Natural killer cell (primary cell): ENCODE data around the gene TNNI3K. TPM values are rescaled to one million over a fixed set of nuclear protein-coding genes. Genes with fewer than 3 reads are reported as not detected.

Experiments
- ATAC-seq, 3 donors: fragments of 150-1000 bp in 2 of 3; fragments of 200-7000 bp in 1 of 3; cut with Tn5 transposase; 1 replicate in 1 of 3; 2 replicates in 2 of 3; pipeline ENCODE4 v1.10.0; 2021; ENCODE audit warnings: mild to moderate bottlenecking in 2 of 3, moderate library complexity in 2 of 3
- DNase-seq, 2 donors: peaks; one replicate each; pipeline versions ENCODE4 v3.0.0 to v3.0.0-alpha.2; 2013 to 2021; ENCODE audit warnings: mixed read lengths in 1 of 2
- H3K27ac ChIP-seq: one replicate; pipeline ENCODE4 v1.5.1; 2013; ENCODE audit warnings: mild to moderate bottlenecking, low read length
- H3K27me3 ChIP-seq: one replicate; pipeline ENCODE4 v1.6.1; 2013; ENCODE audit warnings: low read length; ENCODE audit not compliant: control insufficient read depth, insufficient read depth
- H3K36me3 ChIP-seq: one replicate; pipeline ENCODE4 v1.6.1; 2013; ENCODE audit warnings: low read length; ENCODE audit not compliant: control insufficient read depth, insufficient read depth
- H3K4me1 ChIP-seq: one replicate; pipeline ENCODE4 v1.6.1; 2013; ENCODE audit warnings: low read length; ENCODE audit not compliant: control insufficient read depth, insufficient read depth
- H3K4me3 ChIP-seq: one replicate; pipeline ENCODE4 v1.5.1; 2013; ENCODE audit warnings: low read length
- H3K9me3 ChIP-seq: one replicate; pipeline ENCODE4 v1.6.1; 2013; ENCODE audit warnings: low read length; ENCODE audit not compliant: control insufficient read depth, insufficient read depth
- H3K27ac Mint-ChIP-seq, 2 donors: one replicate each; pipeline ENCODE4 v1.8.0; 2022; ENCODE audit warnings: mild to moderate bottlenecking in 2 of 2, mixed read lengths in 2 of 2, moderate library complexity in 1 of 2
- H3K27me3 Mint-ChIP-seq, 2 donors: one replicate each; pipeline ENCODE4 v1.8.0; 2022; ENCODE audit warnings: low read depth in 2 of 2, mixed read lengths in 2 of 2
- H3K36me3 Mint-ChIP-seq: one replicate; pipeline ENCODE4 v1.8.0; 2022; ENCODE audit warnings: mixed read lengths
- H3K4me1 Mint-ChIP-seq, 2 donors: one replicate each; pipeline ENCODE4 v1.8.0; 2022; ENCODE audit warnings: mixed read lengths in 2 of 2
- H3K4me3 Mint-ChIP-seq: one replicate; pipeline ENCODE4 v1.8.0; 2022; ENCODE audit warnings: mild to moderate bottlenecking, moderate library complexity, mixed read lengths
- H3K9me3 Mint-ChIP-seq, 2 donors: one replicate each; pipeline ENCODE4 v1.8.0; 2022; ENCODE audit warnings: mixed read lengths in 2 of 2
- WGBS: methylation state at CpG from one replicate; pipeline ENCODE4 v1.1.7; 2013; ENCODE audit warnings: missing lambda C conversion rate; ENCODE audit not compliant: insufficient coverage; 5-methylcytosine and 5-hydroxymethylcytosine counted together
- intact Hi-C: fragments of 100-400 bp; cut with micrococcal nuclease; formaldehyde crosslinking; loops from one replicate; pipeline ENCODE4 v1.14.2; 2022
- total RNA-seq, 4 donors: library from RNA; stranded (reverse); fragments of 120-200 nt in 1 of 4; gene quantifications; one replicate each; pipeline versions ENCODE4 v1.2.3 to v1.2.4, GENCODE V29; 2013 to 2022
- TF ChIP-seq, protein P1 (sequence below): fragments of 200-600 bp; IDR thresholded peaks from one replicate; pipeline ENCODE4 v1.8.0; 2022; ENCODE audit warnings: antibody characterized with exemption

TNNI3K gene
- total RNA-seq, 3 donors from 2014 or later (not counting 1 experiment from before 2014, with no cell fraction given): 0.72 TPM; not detected in 2

DNA sequence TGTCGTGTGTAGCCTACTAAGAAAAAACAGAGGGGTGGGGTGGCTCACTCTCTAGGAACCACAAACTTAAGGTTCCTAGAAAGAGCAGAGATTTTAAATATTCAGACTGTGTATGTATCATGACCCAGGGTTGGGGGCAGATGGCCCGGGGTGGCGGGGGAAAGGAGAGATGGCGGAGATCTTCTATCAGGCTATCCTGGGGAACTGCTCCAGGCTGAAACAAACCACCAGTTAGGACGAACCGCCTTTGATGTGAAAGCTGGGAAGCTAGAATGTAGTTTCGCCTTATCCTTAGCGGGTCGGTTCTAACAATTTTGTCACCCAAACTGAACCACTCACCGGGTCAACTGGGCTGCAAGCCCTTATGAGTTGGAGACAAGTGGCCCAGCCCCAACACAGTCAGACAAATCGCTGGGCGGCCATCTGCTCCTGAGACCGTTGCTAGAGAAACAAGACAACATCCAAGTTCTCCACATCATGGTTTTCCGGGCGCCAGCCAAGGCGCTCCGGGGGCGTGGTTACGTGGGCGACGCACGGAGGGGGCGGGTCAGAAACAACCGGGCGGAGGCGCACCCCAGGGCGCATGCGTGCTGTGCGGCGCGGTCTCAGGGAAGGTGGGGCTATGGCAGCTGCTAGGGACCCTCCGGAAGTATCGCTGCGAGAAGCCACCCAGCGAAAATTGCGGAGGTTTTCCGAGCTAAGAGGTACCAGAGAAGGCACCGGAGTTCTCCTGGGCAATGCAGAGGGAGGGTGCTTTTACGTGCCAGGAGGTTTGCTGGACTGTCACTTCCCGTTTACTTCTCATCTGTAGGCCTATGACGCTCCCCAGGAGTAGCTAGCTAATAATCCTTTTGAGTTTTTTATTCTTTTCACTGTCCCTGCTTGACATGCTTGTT is 37.3 kb upstream of the TNNI3K start, which contains the start of the genes FPGT and LRRIQ3:
Gene FPGT (plus strand): TSS at position 586 of the 896 bp plus-strand sequence. CDS start 37 bp downstream, at position 623.
Gene LRRIQ3 (minus strand): TSS at position 520 of the 896 bp plus-strand sequence. CDS start 14,492 bp downstream, outside the sequence.
- DNase-seq: peak; percentile 92 to 98
- Histone ChIP-seq H3K27ac (peak within 1 kb of the TSS; percentile 82), H3K36me3 (peaks cover 3% of the 10 kb centered on the region), H3K4me1 (peaks cover 4% of the 10 kb centered on the region), H3K27me3 (no peaks in the 10 kb centered on the region), H3K4me3 (peak within 1 kb of the TSS; percentile 75), H3K9me3 (no peaks in the 10 kb centered on the region)
- H3K27ac Mint-ChIP-seq: peak within 1 kb of the TSS; percentile 92 to 93
- no peaks in the 10 kb centered on the region for H3K36me3 Mint-ChIP-seq
- peak within 1 kb of the TSS; percentile 95 for H3K4me3 Mint-ChIP-seq
- TF ChIP-seq, protein P1, sequence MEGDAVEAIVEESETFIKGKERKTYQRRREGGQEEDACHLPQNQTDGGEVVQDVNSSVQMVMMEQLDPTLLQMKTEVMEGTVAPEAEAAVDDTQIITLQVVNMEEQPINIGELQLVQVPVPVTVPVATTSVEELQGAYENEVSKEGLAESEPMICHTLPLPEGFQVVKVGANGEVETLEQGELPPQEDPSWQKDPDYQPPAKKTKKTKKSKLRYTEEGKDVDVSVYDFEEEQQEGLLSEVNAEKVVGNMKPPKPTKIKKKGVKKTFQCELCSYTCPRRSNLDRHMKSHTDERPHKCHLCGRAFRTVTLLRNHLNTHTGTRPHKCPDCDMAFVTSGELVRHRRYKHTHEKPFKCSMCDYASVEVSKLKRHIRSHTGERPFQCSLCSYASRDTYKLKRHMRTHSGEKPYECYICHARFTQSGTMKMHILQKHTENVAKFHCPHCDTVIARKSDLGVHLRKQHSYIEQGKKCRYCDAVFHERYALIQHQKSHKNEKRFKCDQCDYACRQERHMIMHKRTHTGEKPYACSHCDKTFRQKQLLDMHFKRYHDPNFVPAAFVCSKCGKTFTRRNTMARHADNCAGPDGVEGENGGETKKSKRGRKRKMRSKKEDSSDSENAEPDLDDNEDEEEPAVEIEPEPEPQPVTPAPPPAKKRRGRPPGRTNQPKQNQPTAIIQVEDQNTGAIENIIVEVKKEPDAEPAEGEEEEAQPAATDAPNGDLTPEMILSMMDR: no peak
- H3K4me1 Mint-ChIP-seq: peaks cover 18 to 25% of the 10 kb centered on the region in 2 donors
- intact Hi-C loops: loop anchor here (5.0 kb wide), 2 partner anchors 534 to 1916 kb away; partner anchors contain the start of genes CRYZ, NEGR1 and TYW3
- peaks cover 0 to 8% of the 10 kb centered on the region in 2 donors for H3K27me3 Mint-ChIP-seq
- peak; percentile 97 to 100 (median 97) for ATAC-seq
- WGBS: 4% methylated on average over 40 of the region's 41 CpGs
- no peaks in the 10 kb centered on the region for H3K9me3 Mint-ChIP-seq

DNA sequence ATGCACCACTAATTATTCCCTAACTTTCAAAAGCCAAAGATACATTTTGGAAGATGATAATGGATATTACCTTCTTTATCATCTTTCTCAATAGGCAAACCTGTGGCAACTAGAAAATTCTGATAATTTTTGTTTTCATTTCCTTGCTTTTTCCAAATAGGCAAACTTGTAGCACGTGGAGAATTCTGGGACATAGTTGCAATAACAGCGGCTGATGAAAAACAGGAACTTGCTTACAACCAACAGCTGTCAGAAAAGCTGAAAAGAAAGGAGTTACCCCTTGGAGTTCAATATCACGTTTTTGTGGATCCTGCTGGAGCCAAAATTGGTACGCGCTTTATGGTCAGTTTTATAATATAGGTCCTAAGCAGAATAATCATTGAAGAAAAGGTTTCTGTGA is 35.7 kb upstream of the TNNI3K start:
- Histone ChIP-seq H3K4me3 (no peak overlapping the region), H3K4me1 (peaks cover 4% of the 10 kb centered on the region), H3K27me3 (no peaks in the 10 kb centered on the region), H3K27ac (no peak overlapping the region), H3K36me3 (peaks cover 5% of the 10 kb centered on the region), H3K9me3 (no peaks in the 10 kb centered on the region)
- peaks cover 18 to 25% of the 10 kb centered on the region in 2 donors for H3K4me1 Mint-ChIP-seq
- H3K27ac Mint-ChIP-seq: peak overlapping the region in 1 of 2 donors; percentile 93
- H3K27me3 Mint-ChIP-seq: peaks cover 0 to 8% of the 10 kb centered on the region in 2 donors
- WGBS: 52% methylated on average over 5 of the region's 5 CpGs
- DNase-seq (no peak), ATAC-seq (no peak)
- H3K4me3 Mint-ChIP-seq: peak overlapping the region; percentile 95
- no peaks in the 10 kb centered on the region for H3K9me3 Mint-ChIP-seq
- TF ChIP-seq, protein P1: no peak
- peaks cover 3% of the 10 kb centered on the region for H3K36me3 Mint-ChIP-seq
- intact Hi-C loops: loop anchor here (5.0 kb wide), 2 partner anchors 533 to 1917 kb away; partner anchors contain the start of genes CRYZ, NEGR1 and TYW3

DNA sequence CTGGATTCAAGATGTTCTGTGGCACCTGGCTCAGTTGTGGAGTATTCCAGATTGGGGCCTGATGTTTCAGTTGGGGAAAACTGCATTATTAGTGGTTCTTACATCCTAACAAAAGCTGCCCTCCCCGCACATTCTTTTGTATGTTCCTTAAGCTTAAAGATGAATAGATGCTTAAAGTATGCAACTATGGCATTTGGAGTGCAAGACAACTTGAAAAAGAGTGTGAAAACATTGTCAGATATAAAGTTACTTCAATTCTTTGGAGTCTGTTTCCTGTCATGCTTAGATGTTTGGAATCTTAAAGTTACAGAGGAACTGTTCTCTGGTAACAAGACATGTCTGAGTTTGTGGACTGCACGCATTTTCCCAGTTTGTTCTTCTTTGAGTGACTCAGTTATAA is 29.9 kb upstream of the TNNI3K start:
- Mint-ChIP-seq H3K27ac (no peak overlapping the region), H3K27me3 (no peaks in the 10 kb centered on the region), H3K9me3 (no peaks in the 10 kb centered on the region), H3K4me1 (no peaks in the 10 kb centered on the region), H3K36me3 (peaks cover 6% of the 10 kb centered on the region), H3K4me3 (no peak overlapping the region)
- Histone ChIP-seq H3K27me3 (no peaks in the 10 kb centered on the region), H3K9me3 (no peaks in the 10 kb centered on the region), H3K4me3 (no peak overlapping the region), H3K4me1 (no peaks in the 10 kb centered on the region), H3K27ac (no peak overlapping the region), H3K36me3 (peaks cover 14% of the 10 kb centered on the region)
- DNase-seq (no peak), ATAC-seq (no peak)
- 100% methylated on average over 2 of the region's 2 CpGs for WGBS
- TF ChIP-seq, protein P1: no peak
- intact Hi-C loops: no loop called here
